Peyer's patch (tissue), 4 donors: ENCODE measurements around the gene RBM6. TPM values are rescaled to one million over a fixed set of nuclear protein-coding genes. Genes with fewer than 3 reads are reported as not detected.

Experiments
- DNase-seq, 3 donors: peaks; one replicate each; pipeline ENCODE4 v3.0.0-alpha.2; 2017 to 2019
- H3K27ac ChIP-seq, 4 donors: fragments of 200-600 bp; sonication (generic); one replicate each; pipeline ENCODE4 v1.5.1; 2016 to 2019
- H3K27me3 ChIP-seq, 2 donors: fragments of 200-600 bp; sonication (generic); one replicate each; pipeline ENCODE4 v1.5.1; 2019
- H3K36me3 ChIP-seq, 3 donors: fragments of 200-600 bp; sonication (generic); one replicate each; pipeline ENCODE4 v1.5.1; 2016 to 2019
- H3K4me1 ChIP-seq, 4 donors: fragments of 200-600 bp; sonication (generic); one replicate each; pipeline ENCODE4 v1.5.1; 2016 to 2019
- H3K4me3 ChIP-seq, 4 donors: fragments of 200-600 bp; sonication (generic); 1 replicate in 3 of 4; 2 replicates in 1 of 4; pipeline ENCODE4 v1.5.1; 2016 to 2019; ENCODE audit warnings: mild to moderate bottlenecking in 1 of 4
- H3K9me3 ChIP-seq, 4 donors: fragments of 200-600 bp; sonication (generic); one replicate each; pipeline ENCODE4 v1.5.1; 2016 to 2019; ENCODE audit warnings: mild to moderate bottlenecking in 1 of 4
- POLR2A ChIP-seq, 2 donors: fragments of 450-650 bp; IDR thresholded peaks; one replicate each; pipeline ENCODE4 v1.5.1; 2017; ENCODE audit warnings: antibody characterized with exemption in 2 of 2, mild to moderate bottlenecking in 2 of 2, moderate library complexity in 2 of 2
- total RNA-seq, 4 donors: library from RNA; depleted of rRNA; stranded (reverse); fragments of >200 nt; gene quantifications; one replicate each; pipeline ENCODE4 v1.1.0, GENCODE V29; 2016
- TF ChIP-seq, protein P1 (sequence below), 6 experiments: fragments of 450-650 bp in 4 of 6; fragments of 200-600 bp in 2 of 6; sonication (generic) in 1 of 6; IDR thresholded peaks; one replicate each; pipeline ENCODE4 v1.5.1; 2017 to 2019; ENCODE audit warnings: antibody characterized with exemption in 6 of 6, mild to moderate bottlenecking in 3 of 6, moderate library complexity in 1 of 6

Gene RBM6
- total RNA-seq, 4 donors from 2014 or later = 111 to 858 (median 241) TPM

DNA sequence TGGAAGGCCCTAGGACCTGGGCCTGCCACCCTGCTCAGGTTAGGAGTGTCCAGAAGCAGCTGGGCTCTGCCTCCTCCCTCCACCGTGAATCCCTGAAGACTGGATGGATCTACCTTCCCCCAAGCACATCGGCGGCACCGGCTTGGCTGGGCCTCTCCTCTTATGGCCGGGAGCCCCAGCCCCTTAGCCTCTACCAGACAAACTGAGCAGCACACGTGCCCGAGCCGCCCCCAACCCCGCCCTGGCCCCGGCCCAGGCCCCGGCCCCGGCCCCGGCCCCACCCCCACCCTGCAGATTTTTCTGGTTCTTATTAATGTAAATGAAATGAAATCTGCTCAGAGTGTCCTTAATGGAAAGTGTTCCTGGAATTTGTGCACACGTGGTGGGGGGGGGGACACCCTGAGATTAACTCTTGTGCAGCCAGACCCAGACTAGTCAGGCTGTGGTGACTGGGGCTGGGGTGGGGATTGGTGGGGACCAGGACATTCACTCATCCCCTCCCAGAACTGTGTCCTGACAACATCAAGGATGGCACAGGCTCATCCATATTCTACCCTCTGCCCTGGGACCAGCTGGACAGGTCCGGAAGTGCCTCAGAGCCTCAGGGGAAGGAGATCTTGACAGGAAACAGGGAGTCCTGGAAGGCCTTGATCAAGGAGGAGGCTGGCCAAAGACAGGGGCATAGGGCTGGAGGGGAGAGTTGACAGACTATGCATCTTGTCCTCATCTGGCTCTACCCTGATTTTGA lies 184.3 kb downstream of the RBM6 start:
- H3K4me3 ChIP-seq = no peak overlapping the region
- H3K27ac ChIP-seq = no peak overlapping the region
- H3K27me3 ChIP-seq = no peaks in the 10 kb centered on the region
- H3K36me3 ChIP-seq = peaks cover 0 to 19% (median 0%) of the 10 kb centered on the region in 3 donors
- H3K4me1 ChIP-seq = peaks cover 0 to 48% (median 6%) of the 10 kb centered on the region in 4 donors
- DNase-seq = peak in 1 of 3 donors; percentile 37
- TF ChIP-seq POLR2A (IDR thresholded peaks at IDR 0.05) = no peak
- TF ChIP-seq, protein P1, sequence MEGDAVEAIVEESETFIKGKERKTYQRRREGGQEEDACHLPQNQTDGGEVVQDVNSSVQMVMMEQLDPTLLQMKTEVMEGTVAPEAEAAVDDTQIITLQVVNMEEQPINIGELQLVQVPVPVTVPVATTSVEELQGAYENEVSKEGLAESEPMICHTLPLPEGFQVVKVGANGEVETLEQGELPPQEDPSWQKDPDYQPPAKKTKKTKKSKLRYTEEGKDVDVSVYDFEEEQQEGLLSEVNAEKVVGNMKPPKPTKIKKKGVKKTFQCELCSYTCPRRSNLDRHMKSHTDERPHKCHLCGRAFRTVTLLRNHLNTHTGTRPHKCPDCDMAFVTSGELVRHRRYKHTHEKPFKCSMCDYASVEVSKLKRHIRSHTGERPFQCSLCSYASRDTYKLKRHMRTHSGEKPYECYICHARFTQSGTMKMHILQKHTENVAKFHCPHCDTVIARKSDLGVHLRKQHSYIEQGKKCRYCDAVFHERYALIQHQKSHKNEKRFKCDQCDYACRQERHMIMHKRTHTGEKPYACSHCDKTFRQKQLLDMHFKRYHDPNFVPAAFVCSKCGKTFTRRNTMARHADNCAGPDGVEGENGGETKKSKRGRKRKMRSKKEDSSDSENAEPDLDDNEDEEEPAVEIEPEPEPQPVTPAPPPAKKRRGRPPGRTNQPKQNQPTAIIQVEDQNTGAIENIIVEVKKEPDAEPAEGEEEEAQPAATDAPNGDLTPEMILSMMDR (IDR thresholded peaks at IDR 0.05) = no peak
- H3K9me3 ChIP-seq = no peaks in the 10 kb centered on the region

DNA sequence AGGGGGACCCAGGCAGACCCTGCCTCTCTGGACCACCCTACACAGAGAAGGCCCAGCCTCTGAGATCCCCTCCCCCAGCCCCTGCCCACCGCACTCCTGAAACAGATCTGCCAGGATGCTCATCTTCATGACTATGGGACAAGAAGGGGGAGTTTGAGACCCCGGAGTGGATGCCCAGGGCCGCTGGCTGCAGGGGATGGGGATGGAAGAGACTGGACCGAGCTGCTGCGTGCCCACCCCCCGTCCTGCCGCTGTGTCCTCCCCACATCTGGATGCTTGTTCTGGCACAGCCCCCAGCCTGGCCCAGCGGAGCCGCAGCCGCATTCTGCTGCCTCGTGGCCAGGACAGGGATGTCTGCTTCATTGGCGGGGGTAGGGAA lies 184.8 kb downstream of the RBM6 start:
- TF ChIP-seq, protein P1 (IDR thresholded peaks at IDR 0.05) = no peak
- TF ChIP-seq POLR2A (IDR thresholded peaks at IDR 0.05) = no peak
- DNase-seq = peak in 1 of 3 donors; percentile 43
- H3K4me1 ChIP-seq = peaks cover 0 to 48% (median 6%) of the 10 kb centered on the region in 4 donors
- no peak overlapping the region for H3K4me3 ChIP-seq
- H3K36me3 ChIP-seq = peaks cover 0 to 15% (median 0%) of the 10 kb centered on the region in 3 donors
- H3K9me3 ChIP-seq = no peaks in the 10 kb centered on the region
- H3K27ac ChIP-seq = no peak overlapping the region
- H3K27me3 ChIP-seq = no peaks in the 10 kb centered on the region

DNA sequence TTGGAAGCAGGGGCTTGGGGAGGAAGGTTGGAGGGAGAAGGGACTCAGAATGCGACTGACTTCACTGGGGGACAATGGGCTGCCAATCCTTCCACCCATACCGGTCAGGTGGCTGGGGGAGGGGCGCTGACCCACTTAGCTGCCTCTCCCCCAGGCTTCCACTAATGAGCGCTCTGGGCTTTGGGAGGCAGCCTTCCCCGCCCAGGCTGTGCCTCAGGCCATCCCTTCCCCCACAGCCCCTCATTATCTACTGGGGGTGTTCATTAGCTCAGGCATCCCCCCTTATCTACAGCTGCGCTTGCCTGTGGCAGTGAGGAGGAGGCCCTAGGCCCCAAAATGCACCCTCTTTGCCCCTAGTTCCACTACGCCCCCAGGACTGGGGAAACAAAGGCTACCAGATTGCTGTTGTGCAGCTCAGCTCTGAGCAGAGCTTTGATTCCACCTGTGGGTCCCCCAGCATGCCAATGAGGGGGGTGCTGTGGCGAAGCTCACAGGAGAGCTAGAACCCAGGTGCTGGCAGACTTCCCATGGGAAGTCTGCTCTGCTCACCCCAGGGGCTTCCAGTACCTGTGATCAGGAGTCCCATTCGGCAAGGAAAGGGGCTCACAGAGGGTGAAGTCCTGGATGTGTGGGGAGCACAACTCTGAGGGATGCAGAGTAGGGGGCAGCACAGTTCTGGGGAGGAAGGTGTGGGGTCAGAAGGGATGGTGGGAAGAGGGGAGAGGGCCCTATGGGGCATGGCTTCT lies 185.8 kb downstream of the RBM6 start:
- TF ChIP-seq, protein P1 (IDR thresholded peaks at IDR 0.05) = no peak
- TF ChIP-seq POLR2A (IDR thresholded peaks at IDR 0.05) = no peak
- Histone ChIP-seq H3K36me3 (peaks cover 0 to 6% (median 0%) of the 10 kb centered on the region in 3 donors), H3K4me3 (no peak overlapping the region), H3K4me1 (peaks cover 0 to 48% (median 6%) of the 10 kb centered on the region in 4 donors), H3K27ac (no peak overlapping the region), H3K9me3 (no peaks in the 10 kb centered on the region), H3K27me3 (no peaks in the 10 kb centered on the region)
- DNase-seq = peak in 1 of 3 donors; percentile 44

DNA sequence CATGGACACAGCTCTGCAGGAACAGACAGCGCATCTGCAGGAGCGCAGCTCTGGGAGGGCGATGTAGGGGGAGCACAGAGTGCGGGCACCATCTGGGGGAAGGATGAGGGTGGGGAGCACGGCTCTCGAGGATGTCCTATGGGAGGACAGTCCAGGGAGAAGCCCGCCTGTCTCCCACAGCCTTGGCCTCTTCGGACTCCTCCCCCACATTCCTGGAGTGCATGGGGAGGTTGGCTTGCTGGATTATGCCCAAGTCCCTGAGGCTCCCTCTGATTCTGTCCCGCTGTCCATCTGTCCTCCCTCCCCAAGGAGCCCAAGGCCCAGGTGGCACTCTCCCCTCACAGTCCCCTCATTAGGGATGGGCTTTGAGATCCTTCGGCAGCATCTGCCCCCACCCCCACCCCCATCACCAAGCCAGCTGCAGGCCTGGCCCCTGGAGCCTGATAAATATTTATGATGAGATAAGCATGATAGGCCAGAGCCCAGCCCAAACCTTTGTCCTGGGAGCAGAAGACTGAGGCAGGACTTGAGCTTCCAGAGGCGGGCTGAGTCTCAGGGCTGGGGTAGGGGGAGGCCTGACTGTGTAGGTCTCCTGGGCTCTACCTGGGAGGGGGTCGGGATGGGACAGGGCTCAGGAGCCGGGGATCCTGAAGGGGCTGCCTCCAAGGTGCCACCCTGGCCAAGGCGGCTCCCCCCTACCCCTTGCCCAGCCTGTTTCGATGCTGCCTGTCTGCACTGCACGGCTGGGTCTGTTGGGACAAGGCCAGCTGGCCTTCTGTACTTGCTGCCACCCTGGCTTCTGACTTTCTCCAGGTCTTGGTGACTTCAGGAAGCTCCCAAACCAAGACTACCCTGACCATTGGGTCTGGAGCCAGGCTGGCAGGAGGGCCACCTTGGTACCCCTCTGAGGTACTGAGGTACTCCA lies 186.6 kb downstream of the RBM6 start:
- Histone ChIP-seq H3K9me3 (no peaks in the 10 kb centered on the region), H3K4me3 (no peak overlapping the region), H3K36me3 (no peaks in the 10 kb centered on the region), H3K27ac (peak overlapping the region in 3 of 4 donors; percentile 24 to 69 (median 45)), H3K4me1 (peaks cover 0 to 48% (median 6%) of the 10 kb centered on the region in 4 donors), H3K27me3 (no peaks in the 10 kb centered on the region)
- peak in 2 of 3 donors; percentile 65 to 69 for DNase-seq
- no peak for TF ChIP-seq POLR2A (IDR thresholded peaks at IDR 0.05)
- TF ChIP-seq, protein P1 (IDR thresholded peaks at IDR 0.05) = no peak

Other genes starting within 250 kb of the RBM6 start
- gene AMIGO3, start 220.5 kb upstream of the RBM6 start, total RNA-seq = 1 to 10 TPM; 1.2 to 3.5 (median 2.9) TPM
- 10 to 100 TPM; 35.4 to 46.4 (median 40.7) TPM for gene GMPPB, start 216.2 kb upstream of the RBM6 start, total RNA-seq
- gene IP6K1, start 153.6 kb upstream of the RBM6 start, total RNA-seq = 10 to 100 TPM; 30.6 to 56.1 (median 46.8) TPM
- 1 to 10 TPM in 1 of 4 donors, not detected in 3; 1.0 TPM for gene CDHR4, start 140.3 kb upstream of the RBM6 start, total RNA-seq
- gene INKA1, start 136.9 kb upstream of the RBM6 start, total RNA-seq = 10 to 100 TPM in 1 of 4 donors, 1 to 10 TPM in 1, not detected in 2; 1.9 to 22.3 TPM
- 100 to 1,000 TPM; 155 to 349 (median 263) TPM for gene UBA7, start 126.2 kb upstream of the RBM6 start, total RNA-seq
- 1 to 10 TPM; 2.1 to 8.3 (median 4.7) TPM for gene TRAIP, start 83.6 kb upstream of the RBM6 start, total RNA-seq
- gene CAMKV, start 70.2 kb upstream of the RBM6 start, total RNA-seq = 1 to 10 TPM in 2 of 4 donors, not detected in 2; 1.2 to 2.1 TPM
- 100 to 1,000 TPM in 3 of 4 donors, 10 to 100 TPM in 1; 23.1 to 233 (median 146) TPM for gene MST1R, start 36.3 kb upstream of the RBM6 start, total RNA-seq
- 10 to 100 TPM; 19.0 to 32.3 (median 22.5) TPM for gene MON1A, start 10.3 kb upstream of the RBM6 start, total RNA-seq
- gene RBM5, start 148.8 kb downstream of the RBM6 start, total RNA-seq = 100 to 1,000 TPM; 212 to 498 (median 416) TPM
- gene SEMA3F, start 215.2 kb downstream of the RBM6 start, total RNA-seq = 10 to 100 TPM; 21.2 to 41.0 (median 23.2) TPM